ENCODE data around the gene RRP8. TPM values are rescaled to one million over a fixed set of nuclear protein-coding genes. Genes with fewer than 3 reads are reported as not detected.

RRP8 gene
- total and polyA plus RNA-seq, 9 of the 15 experiments (the other 6 are each of a cell fraction or from before 2014, with no cell fraction given), result 5.7 to 47.3 (median 32.6) TPM

DNA sequence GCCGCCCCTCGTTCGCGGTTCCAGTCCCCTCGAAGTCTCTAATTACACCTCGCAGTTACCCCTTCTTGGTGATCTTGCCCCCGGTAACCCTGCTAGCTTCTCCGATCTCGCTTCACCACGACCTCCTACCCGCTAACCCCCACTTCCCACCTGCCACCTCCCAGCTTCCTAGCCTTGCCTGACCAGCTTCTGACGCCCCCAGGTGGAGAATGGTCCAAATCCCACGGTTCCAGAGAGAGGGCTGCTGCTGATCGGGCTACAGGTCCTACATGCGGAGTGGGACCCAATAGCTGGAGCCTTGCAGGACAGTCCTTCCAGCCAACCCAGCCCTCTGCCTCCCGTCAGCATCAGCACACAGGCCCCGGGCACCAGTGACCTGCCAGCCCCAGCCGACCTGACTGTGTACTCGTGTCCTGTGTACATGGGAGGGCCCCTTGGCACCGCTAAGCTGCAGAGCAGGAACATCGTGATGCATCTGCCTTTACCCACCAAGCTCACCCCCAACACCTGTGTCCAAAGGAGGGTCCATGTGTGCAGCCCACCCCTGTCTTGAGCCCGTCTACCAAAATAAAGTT, 31.9 kb downstream of the RRP8 start (continued):
- TF ChIP-seq, protein P1, sequence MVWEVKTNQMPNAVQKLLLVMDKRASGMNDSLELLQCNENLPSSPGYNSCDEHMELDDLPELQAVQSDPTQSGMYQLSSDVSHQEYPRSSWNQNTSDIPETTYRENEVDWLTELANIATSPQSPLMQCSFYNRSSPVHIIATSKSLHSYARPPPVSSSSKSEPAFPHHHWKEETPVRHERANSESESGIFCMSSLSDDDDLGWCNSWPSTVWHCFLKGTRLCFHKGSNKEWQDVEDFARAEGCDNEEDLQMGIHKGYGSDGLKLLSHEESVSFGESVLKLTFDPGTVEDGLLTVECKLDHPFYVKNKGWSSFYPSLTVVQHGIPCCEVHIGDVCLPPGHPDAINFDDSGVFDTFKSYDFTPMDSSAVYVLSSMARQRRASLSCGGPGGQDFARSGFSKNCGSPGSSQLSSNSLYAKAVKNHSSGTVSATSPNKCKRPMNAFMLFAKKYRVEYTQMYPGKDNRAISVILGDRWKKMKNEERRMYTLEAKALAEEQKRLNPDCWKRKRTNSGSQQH (CRISPR knock-in tag; IDR thresholded peaks at IDR 0.05), result no peak
- TF ChIP-seq FOXK2 (conservative IDR thresholded peaks at IDR 0.05 in 1 of 2, IDR thresholded peaks at IDR 0.05 in 1 of 2; ENCODE audit: low read depth in 2 of 2) (no peak), JUND (IDR thresholded peaks at IDR 0.05; ENCODE audit: borderline replicate concordance, low read depth, low read length) (no peak), JUND (tag; IDR thresholded peaks at IDR 0.05; ENCODE audit: borderline replicate concordance, low read depth, low read length) (no peak), MLX (CRISPR knock-in tag; conservative IDR thresholded peaks at IDR 0.05) (no peak), FOXA1 (IDR thresholded peaks at IDR 0.05; ENCODE audit: borderline replicate concordance) (no peak), SMARCA4 (IDR thresholded peaks at IDR 0.05) (no peak), ZFX (CRISPR knock-in tag; IDR thresholded peaks at IDR 0.05) (no peak), RUNX1 (IDR thresholded peaks at IDR 0.05; ENCODE audit: low read depth) (no peak), EP300 (IDR thresholded peaks at IDR 0.05; ENCODE audit: low read length) (no peak), ZKSCAN1 (IDR thresholded peaks at IDR 0.05; ENCODE audit: low read depth, low read length) (no peak)
- TF ChIP-seq, protein P2, sequence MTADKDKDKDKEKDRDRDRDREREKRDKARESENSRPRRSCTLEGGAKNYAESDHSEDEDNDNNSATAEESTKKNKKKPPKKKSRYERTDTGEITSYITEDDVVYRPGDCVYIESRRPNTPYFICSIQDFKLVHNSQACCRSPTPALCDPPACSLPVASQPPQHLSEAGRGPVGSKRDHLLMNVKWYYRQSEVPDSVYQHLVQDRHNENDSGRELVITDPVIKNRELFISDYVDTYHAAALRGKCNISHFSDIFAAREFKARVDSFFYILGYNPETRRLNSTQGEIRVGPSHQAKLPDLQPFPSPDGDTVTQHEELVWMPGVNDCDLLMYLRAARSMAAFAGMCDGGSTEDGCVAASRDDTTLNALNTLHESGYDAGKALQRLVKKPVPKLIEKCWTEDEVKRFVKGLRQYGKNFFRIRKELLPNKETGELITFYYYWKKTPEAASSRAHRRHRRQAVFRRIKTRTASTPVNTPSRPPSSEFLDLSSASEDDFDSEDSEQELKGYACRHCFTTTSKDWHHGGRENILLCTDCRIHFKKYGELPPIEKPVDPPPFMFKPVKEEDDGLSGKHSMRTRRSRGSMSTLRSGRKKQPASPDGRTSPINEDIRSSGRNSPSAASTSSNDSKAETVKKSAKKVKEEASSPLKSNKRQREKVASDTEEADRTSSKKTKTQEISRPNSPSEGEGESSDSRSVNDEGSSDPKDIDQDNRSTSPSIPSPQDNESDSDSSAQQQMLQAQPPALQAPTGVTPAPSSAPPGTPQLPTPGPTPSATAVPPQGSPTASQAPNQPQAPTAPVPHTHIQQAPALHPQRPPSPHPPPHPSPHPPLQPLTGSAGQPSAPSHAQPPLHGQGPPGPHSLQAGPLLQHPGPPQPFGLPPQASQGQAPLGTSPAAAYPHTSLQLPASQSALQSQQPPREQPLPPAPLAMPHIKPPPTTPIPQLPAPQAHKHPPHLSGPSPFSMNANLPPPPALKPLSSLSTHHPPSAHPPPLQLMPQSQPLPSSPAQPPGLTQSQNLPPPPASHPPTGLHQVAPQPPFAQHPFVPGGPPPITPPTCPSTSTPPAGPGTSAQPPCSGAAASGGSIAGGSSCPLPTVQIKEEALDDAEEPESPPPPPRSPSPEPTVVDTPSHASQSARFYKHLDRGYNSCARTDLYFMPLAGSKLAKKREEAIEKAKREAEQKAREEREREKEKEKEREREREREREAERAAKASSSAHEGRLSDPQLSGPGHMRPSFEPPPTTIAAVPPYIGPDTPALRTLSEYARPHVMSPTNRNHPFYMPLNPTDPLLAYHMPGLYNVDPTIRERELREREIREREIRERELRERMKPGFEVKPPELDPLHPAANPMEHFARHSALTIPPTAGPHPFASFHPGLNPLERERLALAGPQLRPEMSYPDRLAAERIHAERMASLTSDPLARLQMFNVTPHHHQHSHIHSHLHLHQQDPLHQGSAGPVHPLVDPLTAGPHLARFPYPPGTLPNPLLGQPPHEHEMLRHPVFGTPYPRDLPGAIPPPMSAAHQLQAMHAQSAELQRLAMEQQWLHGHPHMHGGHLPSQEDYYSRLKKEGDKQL (CRISPR knock-in tag; IDR thresholded peaks at IDR 0.05; ENCODE audit: borderline replicate concordance), result no peak
- TF ChIP-seq, protein P3, sequence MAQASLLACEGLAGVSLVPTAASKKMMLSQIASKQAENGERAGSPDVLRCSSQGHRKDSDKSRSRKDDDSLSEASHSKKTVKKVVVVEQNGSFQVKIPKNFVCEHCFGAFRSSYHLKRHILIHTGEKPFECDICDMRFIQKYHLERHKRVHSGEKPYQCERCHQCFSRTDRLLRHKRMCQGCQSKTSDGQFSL (CRISPR knock-in tag; IDR thresholded peaks at IDR 0.05), result no peak
- TF ChIP-seq, protein P3 (tag; IDR thresholded peaks at IDR 0.05), result no peak
- TF ChIP-seq, protein P4, sequence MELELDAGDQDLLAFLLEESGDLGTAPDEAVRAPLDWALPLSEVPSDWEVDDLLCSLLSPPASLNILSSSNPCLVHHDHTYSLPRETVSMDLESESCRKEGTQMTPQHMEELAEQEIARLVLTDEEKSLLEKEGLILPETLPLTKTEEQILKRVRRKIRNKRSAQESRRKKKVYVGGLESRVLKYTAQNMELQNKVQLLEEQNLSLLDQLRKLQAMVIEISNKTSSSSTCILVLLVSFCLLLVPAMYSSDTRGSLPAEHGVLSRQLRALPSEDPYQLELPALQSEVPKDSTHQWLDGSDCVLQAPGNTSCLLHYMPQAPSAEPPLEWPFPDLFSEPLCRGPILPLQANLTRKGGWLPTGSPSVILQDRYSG (tag; conservative IDR thresholded peaks at IDR 0.05; ENCODE audit: low read depth), result no peak
- TF ChIP-seq, protein P5, sequence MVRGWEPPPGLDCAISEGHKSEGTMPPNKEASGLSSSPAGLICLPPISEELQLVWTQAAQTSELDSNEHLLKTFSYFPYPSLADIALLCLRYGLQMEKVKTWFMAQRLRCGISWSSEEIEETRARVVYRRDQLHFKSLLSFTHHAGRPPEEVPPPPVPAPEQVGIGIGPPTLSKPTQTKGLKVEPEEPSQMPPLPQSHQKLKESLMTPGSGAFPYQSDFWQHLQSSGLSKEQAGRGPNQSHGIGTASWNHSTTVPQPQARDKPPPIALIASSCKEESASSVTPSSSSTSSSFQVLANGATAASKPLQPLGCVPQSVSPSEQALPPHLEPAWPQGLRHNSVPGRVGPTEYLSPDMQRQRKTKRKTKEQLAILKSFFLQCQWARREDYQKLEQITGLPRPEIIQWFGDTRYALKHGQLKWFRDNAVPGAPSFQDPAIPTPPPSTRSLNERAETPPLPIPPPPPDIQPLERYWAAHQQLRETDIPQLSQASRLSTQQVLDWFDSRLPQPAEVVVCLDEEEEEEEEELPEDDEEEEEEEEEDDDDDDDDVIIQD (CRISPR knock-in tag; IDR thresholded peaks at IDR 0.05), result no peak

All from K562 (cell line).